ENCODE data around the gene ZNF397. TPM values are rescaled to one million over a fixed set of nuclear protein-coding genes. Genes with fewer than 3 reads are reported as not detected.

Gene ZNF397
- polyA plus RNA-seq, 1 donor from 2014 or later = 58.7 TPM

DNA sequence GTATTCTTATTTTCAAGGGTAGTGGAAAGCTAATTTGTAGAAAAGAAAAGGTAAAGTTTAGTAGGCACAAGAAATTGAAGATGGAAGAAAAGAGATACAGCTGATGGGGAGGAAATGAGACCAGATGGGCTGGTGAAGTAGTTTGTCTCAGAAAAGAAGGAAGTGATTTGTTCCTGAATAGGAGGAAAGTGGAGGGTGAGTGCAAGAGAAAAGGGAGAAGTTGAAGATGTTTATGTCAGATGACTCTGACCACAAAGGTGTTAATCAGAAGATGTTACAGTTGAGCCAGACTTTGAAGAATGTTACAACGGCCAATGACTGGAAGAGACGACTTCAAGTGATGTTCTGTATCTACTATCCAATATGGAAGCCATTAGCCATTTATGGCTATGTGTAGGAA, 28.0 kb downstream of the ZNF397 start:
- Histone ChIP-seq H3K79me2 (replicated peaks; ENCODE audit: insufficient read depth, low read length) (no peaks in the 10 kb centered on the region), H3F3A (ENCODE audit: insufficient read depth, low read length, poor library complexity, severe bottlenecking) (no peaks in the 10 kb centered on the region), H3K27me3 (ENCODE audit: insufficient read depth, low read depth, low read length) (no peaks in the 10 kb centered on the region), H2AFZ (ENCODE audit: low read depth, low read length) (no peak overlapping the region), H3K9me2 (ENCODE audit: insufficient read depth, low read length) (no peaks in the 10 kb centered on the region), H3K9ac (ENCODE audit: low read length) (no peak overlapping the region), H3K9me3 (ENCODE audit: low read length) (peaks cover 5% of the 10 kb centered on the region), H3K36me3 (ENCODE audit: insufficient read depth, low read length) (peaks cover 11% of the 10 kb centered on the region), H3K4me2 (ENCODE audit: low read length) (no peak overlapping the region), H3K4me3 (ENCODE audit: low read length) (no peak overlapping the region), H3K27ac (ENCODE audit: low read length) (no peak overlapping the region), H4K20me1 (ENCODE audit: insufficient read depth) (no peaks in the 10 kb centered on the region)
- TF ChIP-seq SMC3 (conservative IDR thresholded peaks at IDR 0.05; ENCODE audit: poor library complexity) = no peak
- TF ChIP-seq EZH2 (IDR thresholded peaks at IDR 0.05; ENCODE audit: borderline replicate concordance, insufficient read depth, low read length, poor library complexity, severe bottlenecking) = no peak
- no peak for TF ChIP-seq MXI1 (conservative IDR thresholded peaks at IDR 0.05; ENCODE audit: poor library complexity, severe bottlenecking)
- no peak for TF ChIP-seq TAF1 (IDR thresholded peaks at IDR 0.05; ENCODE audit: low read depth)
- TF ChIP-seq POLR2AphosphoS5 (IDR thresholded peaks at IDR 0.05) = no peak
- TF ChIP-seq, protein P1, sequence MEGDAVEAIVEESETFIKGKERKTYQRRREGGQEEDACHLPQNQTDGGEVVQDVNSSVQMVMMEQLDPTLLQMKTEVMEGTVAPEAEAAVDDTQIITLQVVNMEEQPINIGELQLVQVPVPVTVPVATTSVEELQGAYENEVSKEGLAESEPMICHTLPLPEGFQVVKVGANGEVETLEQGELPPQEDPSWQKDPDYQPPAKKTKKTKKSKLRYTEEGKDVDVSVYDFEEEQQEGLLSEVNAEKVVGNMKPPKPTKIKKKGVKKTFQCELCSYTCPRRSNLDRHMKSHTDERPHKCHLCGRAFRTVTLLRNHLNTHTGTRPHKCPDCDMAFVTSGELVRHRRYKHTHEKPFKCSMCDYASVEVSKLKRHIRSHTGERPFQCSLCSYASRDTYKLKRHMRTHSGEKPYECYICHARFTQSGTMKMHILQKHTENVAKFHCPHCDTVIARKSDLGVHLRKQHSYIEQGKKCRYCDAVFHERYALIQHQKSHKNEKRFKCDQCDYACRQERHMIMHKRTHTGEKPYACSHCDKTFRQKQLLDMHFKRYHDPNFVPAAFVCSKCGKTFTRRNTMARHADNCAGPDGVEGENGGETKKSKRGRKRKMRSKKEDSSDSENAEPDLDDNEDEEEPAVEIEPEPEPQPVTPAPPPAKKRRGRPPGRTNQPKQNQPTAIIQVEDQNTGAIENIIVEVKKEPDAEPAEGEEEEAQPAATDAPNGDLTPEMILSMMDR (IDR thresholded peaks at IDR 0.05; ENCODE audit: poor library complexity, severe bottlenecking) = no peak
- TF ChIP-seq, protein P2, sequence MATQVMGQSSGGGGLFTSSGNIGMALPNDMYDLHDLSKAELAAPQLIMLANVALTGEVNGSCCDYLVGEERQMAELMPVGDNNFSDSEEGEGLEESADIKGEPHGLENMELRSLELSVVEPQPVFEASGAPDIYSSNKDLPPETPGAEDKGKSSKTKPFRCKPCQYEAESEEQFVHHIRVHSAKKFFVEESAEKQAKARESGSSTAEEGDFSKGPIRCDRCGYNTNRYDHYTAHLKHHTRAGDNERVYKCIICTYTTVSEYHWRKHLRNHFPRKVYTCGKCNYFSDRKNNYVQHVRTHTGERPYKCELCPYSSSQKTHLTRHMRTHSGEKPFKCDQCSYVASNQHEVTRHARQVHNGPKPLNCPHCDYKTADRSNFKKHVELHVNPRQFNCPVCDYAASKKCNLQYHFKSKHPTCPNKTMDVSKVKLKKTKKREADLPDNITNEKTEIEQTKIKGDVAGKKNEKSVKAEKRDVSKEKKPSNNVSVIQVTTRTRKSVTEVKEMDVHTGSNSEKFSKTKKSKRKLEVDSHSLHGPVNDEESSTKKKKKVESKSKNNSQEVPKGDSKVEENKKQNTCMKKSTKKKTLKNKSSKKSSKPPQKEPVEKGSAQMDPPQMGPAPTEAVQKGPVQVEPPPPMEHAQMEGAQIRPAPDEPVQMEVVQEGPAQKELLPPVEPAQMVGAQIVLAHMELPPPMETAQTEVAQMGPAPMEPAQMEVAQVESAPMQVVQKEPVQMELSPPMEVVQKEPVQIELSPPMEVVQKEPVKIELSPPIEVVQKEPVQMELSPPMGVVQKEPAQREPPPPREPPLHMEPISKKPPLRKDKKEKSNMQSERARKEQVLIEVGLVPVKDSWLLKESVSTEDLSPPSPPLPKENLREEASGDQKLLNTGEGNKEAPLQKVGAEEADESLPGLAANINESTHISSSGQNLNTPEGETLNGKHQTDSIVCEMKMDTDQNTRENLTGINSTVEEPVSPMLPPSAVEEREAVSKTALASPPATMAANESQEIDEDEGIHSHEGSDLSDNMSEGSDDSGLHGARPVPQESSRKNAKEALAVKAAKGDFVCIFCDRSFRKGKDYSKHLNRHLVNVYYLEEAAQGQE (IDR thresholded peaks at IDR 0.05; ENCODE audit: borderline replicate concordance) = no peak
- no peak for TF ChIP-seq EP300 (conservative IDR thresholded peaks at IDR 0.05; ENCODE audit: poor library complexity, severe bottlenecking)
- no peak for TF ChIP-seq RAD21 (conservative IDR thresholded peaks at IDR 0.05)

DNA sequence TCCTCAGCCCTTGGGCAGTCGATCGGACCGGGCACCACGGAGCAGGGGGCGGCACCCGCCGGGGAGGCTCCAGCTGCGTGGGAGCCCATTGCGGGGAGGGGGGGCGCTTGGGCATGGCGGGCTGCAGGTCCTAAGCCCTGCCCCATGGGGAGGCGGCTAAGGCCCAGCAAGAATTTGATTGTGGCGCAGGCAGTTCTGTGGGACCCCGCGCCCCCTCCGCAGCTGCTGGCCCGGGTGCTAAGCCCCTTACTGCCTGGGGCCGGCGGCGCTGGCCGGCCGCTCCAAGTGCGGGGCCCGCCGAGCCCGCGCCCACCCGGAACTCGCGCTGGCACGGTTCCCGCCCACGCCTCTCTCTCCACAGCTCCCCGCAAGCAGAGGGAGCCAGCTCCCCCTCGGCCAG, 30.8 kb downstream of the ZNF397 start:
- no peaks in the 10 kb centered on the region for H3K9me2 ChIP-seq (ENCODE audit: insufficient read depth, low read length)
- H3K36me3 ChIP-seq (ENCODE audit: insufficient read depth, low read length) = peaks cover 8% of the 10 kb centered on the region
- no peak for TF ChIP-seq EZH2 (IDR thresholded peaks at IDR 0.05; ENCODE audit: borderline replicate concordance, insufficient read depth, low read length, poor library complexity, severe bottlenecking)
- no peak for TF ChIP-seq MXI1 (conservative IDR thresholded peaks at IDR 0.05; ENCODE audit: poor library complexity, severe bottlenecking)
- TF ChIP-seq SMC3 (conservative IDR thresholded peaks at IDR 0.05; ENCODE audit: poor library complexity) = no peak
- TF ChIP-seq, protein P1 (IDR thresholded peaks at IDR 0.05; ENCODE audit: poor library complexity, severe bottlenecking) = no peak
- TF ChIP-seq POLR2AphosphoS5 (IDR thresholded peaks at IDR 0.05) = no peak
- no peak for TF ChIP-seq EP300 (conservative IDR thresholded peaks at IDR 0.05; ENCODE audit: poor library complexity, severe bottlenecking)
- TF ChIP-seq RAD21 (conservative IDR thresholded peaks at IDR 0.05) = no peak
- TF ChIP-seq TAF1 (IDR thresholded peaks at IDR 0.05; ENCODE audit: low read depth) = no peak
- TF ChIP-seq, protein P2 (IDR thresholded peaks at IDR 0.05; ENCODE audit: borderline replicate concordance) = no peak
- H3K4me2 ChIP-seq (ENCODE audit: low read length) = no peak overlapping the region
- H3K79me2 ChIP-seq (replicated peaks; ENCODE audit: insufficient read depth, low read length) = no peaks in the 10 kb centered on the region
- H3K27ac ChIP-seq (ENCODE audit: low read length) = no peak overlapping the region
- peaks cover 5% of the 10 kb centered on the region for H3K9me3 ChIP-seq (ENCODE audit: low read length)
- H3K27me3 ChIP-seq (ENCODE audit: insufficient read depth, low read depth, low read length) = no peaks in the 10 kb centered on the region
- no peaks in the 10 kb centered on the region for H4K20me1 ChIP-seq (ENCODE audit: insufficient read depth)
- H3K4me3 ChIP-seq (ENCODE audit: low read length) = no peak overlapping the region
- H3K9ac ChIP-seq (ENCODE audit: low read length) = no peak overlapping the region
- no peaks in the 10 kb centered on the region for H3F3A ChIP-seq (ENCODE audit: insufficient read depth, low read length, poor library complexity, severe bottlenecking)
- H2AFZ ChIP-seq (ENCODE audit: low read depth, low read length) = no peak overlapping the region

All from neural cell (in vitro differentiated cells).